GM13977 (cell line): Measurements from ENCODE around the gene RAD18.

ENCODE experiments used
- DNase-seq: peaks from one replicate; pipeline ENCODE4 v3.0.0; 2012; ENCODE audit warnings: low spot score
- in situ Hi-C: fragments of 300-500 bp; cut with MboI; formaldehyde crosslinking; loops from one replicate; pipeline ENCODE4 v1.12.0; 2022; ENCODE audit warnings: low sequenced_read_pairs, low pct_unique_long_range_greater_than_20kb, mixed read lengths, inconsistent platforms; ENCODE audit not compliant: unreplicated experiment
- TF ChIP-seq, protein P1 (sequence below): IDR thresholded peaks from 2 replicates; pipeline ENCODE4 v1.5.1; 2012; ENCODE audit warnings: mild to moderate bottlenecking, control low read depth; ENCODE audit not compliant: insufficient read depth; ENCODE audit errors: extremely low read depth, missing control alignments

Gene RAD18

GRCh38 chr3:8963137-8963853 lies at the start of gene RAD18:
Gene RAD18, minus strand, starts transcription at chr3:8963472. Its CDS starts 87 bp downstream, at chr3:8963385.
- TF ChIP-seq, protein P1, sequence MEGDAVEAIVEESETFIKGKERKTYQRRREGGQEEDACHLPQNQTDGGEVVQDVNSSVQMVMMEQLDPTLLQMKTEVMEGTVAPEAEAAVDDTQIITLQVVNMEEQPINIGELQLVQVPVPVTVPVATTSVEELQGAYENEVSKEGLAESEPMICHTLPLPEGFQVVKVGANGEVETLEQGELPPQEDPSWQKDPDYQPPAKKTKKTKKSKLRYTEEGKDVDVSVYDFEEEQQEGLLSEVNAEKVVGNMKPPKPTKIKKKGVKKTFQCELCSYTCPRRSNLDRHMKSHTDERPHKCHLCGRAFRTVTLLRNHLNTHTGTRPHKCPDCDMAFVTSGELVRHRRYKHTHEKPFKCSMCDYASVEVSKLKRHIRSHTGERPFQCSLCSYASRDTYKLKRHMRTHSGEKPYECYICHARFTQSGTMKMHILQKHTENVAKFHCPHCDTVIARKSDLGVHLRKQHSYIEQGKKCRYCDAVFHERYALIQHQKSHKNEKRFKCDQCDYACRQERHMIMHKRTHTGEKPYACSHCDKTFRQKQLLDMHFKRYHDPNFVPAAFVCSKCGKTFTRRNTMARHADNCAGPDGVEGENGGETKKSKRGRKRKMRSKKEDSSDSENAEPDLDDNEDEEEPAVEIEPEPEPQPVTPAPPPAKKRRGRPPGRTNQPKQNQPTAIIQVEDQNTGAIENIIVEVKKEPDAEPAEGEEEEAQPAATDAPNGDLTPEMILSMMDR: no peak
- in situ Hi-C loops: no loop called here
- DNase-seq: peak; percentile 86

- in situ Hi-C loops: no loop called here
- no peak for DNase-seq
Observed at GRCh38 chr3:9012521-9012920, 49.2 kb upstream of the RAD18 start.

GRCh38 chr3:9009976-9010545 lies 46.8 kb upstream of the RAD18 start:
- TF ChIP-seq, protein P1: no peak
- in situ Hi-C loops: no loop called here
- no peak for DNase-seq

More at GRCh38 chr3:9012521-9012920, 49.2 kb upstream of the RAD18 start:
- TF ChIP-seq, protein P1: no peak

- TF ChIP-seq, protein P1: no peak
- DNase-seq: no peak
- in situ Hi-C loops: no loop called here
Observed at GRCh38 chr3:9008550-9009255, 45.4 kb upstream of the RAD18 start.

DNA sequence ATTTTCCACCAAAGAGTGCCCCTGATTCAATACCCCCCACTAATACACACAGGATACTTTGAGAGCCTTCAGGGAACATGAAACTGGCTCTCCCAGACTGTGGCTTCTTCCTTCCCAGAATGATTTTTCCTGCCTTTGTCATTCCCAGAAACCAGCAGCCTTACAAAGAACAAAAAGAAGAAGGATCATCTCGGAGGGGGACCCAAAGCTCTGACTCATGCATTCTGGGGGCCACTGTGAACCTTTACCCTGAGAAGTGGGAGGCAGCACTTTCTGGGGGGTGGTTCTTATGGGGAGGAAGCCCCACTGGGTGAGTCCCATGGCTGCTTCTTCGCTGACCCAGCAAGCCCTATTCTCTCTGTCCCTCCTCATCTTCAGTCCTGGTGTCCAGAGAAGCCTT lies 44.7 kb upstream of the RAD18 start:
- in situ Hi-C loops: no loop called here
- no peak for DNase-seq
- TF ChIP-seq, protein P1: no peak

GRCh38 chr3:9007213-9007612 lies 43.9 kb upstream of the RAD18 start:
- TF ChIP-seq, protein P1: no peak
- in situ Hi-C loops: no loop called here

More at GRCh38 chr3:9007213-9007612, 43.9 kb upstream of the RAD18 start:
- no peak for DNase-seq
